ENCODE measurements around the gene FKBP10.
A peak's percentile ranks its signal among the peaks of the same experiment; 100 is the strongest.
"Not testable (repeated sequence)": the region's sequence is repeated elsewhere in the genome, so short reads cannot be mapped to it uniquely, and the experiment has no call there.

FKBP10 gene

GRCh38 chr17:41837761-41838538 lies 25.1 kb downstream of the FKBP10 start, which contains the start of gene KLHL10:
KLHL10 (plus strand) TSS chr17:41837825; CDS start chr17:41837933, 108 bp downstream.
- DNase-seq (ENCODE audit: low read depth in 2 of 2): no peak

DNA sequence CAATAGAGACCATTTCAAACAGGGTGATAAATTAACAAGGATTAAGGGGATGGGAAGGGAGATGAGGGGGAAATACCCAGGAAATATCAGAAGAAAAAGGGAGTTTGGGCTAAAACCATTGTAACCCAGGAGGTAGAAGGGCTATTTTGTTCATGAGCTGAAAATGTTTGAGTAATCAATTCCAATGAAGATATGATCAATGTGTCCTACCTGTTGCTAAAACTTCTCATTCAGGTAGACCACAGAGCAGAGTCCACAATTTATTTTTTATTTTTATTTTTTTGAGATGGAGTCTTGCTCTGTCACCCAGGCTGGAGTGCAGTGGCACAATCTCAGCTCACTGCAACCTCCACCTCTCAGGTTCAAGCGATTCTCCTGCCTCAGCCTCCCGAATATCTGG lies 26.6 kb downstream of the FKBP10 start:
- not testable (repeated sequence) for DNase-seq (ENCODE audit: low read depth in 2 of 2)

- DNase-seq (ENCODE audit: low read depth in 2 of 2): not testable (repeated sequence)
Measured at GRCh38 chr17:41840781-41841180, 28.0 kb downstream of the FKBP10 start.

DNA sequence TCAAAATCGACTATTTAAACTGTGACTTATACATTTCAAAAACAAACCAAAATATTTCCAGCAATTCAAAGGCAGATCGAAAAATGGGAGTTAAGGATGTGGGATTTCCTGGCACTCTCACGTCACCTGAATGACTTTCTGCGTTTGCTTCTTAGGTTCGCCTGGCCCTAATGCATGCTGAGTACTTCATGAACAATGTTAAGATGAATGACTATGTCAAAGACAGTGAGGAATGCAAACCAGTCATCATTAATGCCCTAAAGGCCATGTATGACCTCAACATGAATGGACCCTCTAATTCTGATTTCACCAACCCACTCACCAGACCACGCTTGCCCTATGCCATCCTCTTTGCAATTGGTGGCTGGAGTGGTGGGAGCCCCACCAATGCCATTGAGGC lies 32.2 kb downstream of the FKBP10 start:
- no peak for DNase-seq (ENCODE audit: low read depth in 2 of 2)

GRCh38 chr17:41848788-41849187 lies 36.0 kb downstream of the FKBP10 start:
- DNase-seq (ENCODE audit: low read depth in 2 of 2): no peak

DNA sequence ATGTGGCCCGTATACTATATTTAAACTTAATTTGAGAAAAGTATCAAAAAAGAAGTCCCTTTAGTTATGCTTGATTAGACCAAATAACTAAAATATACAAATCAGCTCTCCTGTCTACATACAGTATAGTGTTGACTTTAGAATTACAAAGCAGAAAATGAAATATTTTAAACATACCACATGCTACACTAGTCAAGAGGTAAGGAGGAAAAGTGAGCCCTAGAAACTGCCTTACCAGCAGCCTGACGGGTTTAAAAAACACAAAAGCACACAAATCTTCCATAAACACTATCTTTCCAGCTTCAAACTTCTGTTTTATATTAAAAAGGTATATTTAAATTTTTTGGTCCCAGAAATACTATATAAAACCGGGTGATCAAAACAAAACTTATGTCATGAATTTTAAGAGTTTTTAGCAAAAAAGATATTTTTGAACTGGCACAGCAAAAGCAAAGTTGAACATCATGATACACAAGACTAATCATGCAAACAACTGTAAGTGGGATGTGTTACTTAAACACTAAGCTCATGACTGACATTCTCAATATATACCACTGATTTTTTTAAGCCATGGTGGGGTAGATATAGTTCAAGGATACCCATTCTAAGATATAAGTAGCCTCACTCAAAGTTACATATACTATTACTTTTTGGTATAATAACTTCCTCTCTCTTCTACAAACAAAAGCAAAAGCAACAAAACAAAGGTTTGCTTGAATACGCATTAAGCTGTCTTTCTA lies 36.6 kb downstream of the FKBP10 start:
- DNase-seq (ENCODE audit: low read depth in 2 of 2): no peak

- not testable (repeated sequence) for DNase-seq (ENCODE audit: low read depth in 2 of 2)
Measured at GRCh38 chr17:41851382-41851781, 38.6 kb downstream of the FKBP10 start.

GRCh38 chr17:41860254-41860931 lies 47.6 kb downstream of the FKBP10 start:
- no peak for DNase-seq (ENCODE audit: low read depth in 2 of 2)

DNA sequence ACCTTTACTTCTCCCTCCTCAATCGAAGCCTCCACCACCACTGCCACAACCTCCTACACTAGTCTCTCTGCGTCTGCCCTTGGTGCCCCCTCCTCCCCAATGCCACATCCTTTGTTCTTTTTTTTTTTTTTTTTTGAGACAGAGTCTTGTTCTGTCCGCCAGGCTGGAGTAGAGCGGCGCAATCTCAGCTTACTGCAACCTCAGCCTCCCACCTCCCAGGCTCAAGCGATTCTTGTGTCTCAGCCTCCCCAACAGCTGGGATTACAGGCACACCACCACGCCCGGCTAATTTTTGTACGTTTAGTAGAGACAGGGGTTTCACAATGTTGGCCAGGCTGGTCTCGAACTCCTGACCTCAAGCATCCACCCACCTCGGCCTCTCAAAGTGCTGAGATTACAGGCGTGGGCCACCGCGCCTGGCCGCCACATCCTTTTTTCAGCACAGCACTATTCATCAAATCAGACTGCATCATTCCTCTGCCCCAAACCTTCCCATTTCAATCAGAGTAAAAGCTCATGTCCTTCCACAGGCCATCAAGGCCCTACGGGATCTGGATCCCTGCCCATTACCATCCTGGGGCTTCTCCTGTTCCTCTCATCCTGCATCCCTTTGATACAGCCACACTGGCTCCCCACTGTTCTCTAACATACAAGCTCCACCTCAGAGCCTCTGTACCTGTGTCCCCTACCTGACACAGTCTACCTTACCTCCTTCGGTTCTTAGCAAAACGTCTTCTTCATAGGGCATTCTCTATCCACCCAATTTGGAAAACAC lies 50.5 kb downstream of the FKBP10 start:
- DNase-seq (ENCODE audit: low read depth in 2 of 2): no peak

GRCh38 chr17:41864498-41864835 lies 51.7 kb downstream of the FKBP10 start:
- peak in 1 of 2 donors; percentile 46 for DNase-seq (ENCODE audit: low read depth in 2 of 2)

GRCh38 chr17:41864836-41865595 lies 52.2 kb downstream of the FKBP10 start, which contains the start of gene KLHL11:
KLHL11 (minus strand) TSS chr17:41865423; CDS start chr17:41865370, 53 bp downstream.
- peak; percentile 79 to 85 for DNase-seq (ENCODE audit: low read depth in 2 of 2)

DNA sequence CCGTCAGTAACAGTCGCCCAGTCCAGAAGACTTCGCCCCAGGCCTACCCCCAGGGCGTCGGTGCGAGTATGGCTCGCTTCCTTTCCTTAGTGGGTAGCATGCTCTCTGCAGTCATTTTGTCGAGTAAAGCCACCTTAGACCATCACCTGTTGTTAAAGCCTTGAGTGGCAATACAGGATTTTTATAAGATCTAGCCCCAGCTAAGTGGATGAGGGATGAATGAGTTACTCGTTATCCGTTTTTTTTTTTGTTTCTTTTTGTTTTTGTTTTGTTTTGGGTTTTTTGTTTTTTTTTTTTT lies 52.7 kb downstream of the FKBP10 start:
- DNase-seq (ENCODE audit: low read depth in 2 of 2): no peak

GRCh38 chr17:41868568-41868967 lies 55.8 kb downstream of the FKBP10 start:
- DNase-seq (ENCODE audit: low read depth in 2 of 2): no peak

GRCh38 chr17:41869426-41869825 lies 56.6 kb downstream of the FKBP10 start:
- no peak for DNase-seq (ENCODE audit: low read depth in 2 of 2)

- DNase-seq (ENCODE audit: low read depth in 2 of 2): no peak
Measured at GRCh38 chr17:41870097-41870496, 57.3 kb downstream of the FKBP10 start.

- DNase-seq (ENCODE audit: low read depth in 2 of 2): no peak
Measured at GRCh38 chr17:41870627-41871026, 57.8 kb downstream of the FKBP10 start.

DNA sequence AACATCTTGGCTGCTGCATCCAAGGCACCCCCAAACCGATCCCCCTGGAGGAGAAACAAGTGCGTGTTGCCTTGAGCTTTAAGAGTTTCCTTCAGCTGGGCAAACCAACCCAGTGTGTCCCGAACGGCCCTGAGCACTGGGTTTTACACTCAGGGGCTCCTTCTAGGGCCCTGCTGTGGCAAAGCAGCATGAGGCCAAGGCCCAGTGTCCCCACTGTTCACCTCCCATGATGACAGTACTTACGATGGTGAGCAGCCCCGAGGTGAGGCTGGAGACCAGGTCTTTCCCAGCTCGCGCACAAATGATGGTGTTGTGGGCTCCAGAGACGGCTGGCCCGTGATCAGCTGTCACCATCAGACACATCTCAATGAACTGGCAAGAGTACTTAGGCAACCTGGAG lies 59.0 kb downstream of the FKBP10 start:
- DNase-seq (ENCODE audit: low read depth in 2 of 2): no peak

All from stimulated activated CD4-positive, alpha-beta T cell treated with anti-CD3 and anti-CD28 coated beads, Interleukin-1b, Interleukin-23, amount 100 ng/mL, for 4 hours (primary cell).